ENCODE results near the gene KIFC3.
"Not testable (repeated sequence)": the region's sequence is repeated elsewhere in the genome, so short reads cannot be mapped to it uniquely, and the experiment has no call there.

KIFC3 gene, protein sequence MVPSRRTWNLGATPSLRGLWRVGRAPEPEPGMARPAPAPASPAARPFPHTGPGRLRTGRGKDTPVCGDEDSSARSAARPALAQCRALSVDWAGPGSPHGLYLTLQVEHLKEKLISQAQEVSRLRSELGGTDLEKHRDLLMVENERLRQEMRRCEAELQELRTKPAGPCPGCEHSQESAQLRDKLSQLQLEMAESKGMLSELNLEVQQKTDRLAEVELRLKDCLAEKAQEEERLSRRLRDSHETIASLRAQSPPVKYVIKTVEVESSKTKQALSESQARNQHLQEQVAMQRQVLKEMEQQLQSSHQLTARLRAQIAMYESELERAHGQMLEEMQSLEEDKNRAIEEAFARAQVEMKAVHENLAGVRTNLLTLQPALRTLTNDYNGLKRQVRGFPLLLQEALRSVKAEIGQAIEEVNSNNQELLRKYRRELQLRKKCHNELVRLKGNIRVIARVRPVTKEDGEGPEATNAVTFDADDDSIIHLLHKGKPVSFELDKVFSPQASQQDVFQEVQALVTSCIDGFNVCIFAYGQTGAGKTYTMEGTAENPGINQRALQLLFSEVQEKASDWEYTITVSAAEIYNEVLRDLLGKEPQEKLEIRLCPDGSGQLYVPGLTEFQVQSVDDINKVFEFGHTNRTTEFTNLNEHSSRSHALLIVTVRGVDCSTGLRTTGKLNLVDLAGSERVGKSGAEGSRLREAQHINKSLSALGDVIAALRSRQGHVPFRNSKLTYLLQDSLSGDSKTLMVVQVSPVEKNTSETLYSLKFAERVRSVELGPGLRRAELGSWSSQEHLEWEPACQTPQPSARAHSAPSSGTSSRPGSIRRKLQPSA

DNA sequence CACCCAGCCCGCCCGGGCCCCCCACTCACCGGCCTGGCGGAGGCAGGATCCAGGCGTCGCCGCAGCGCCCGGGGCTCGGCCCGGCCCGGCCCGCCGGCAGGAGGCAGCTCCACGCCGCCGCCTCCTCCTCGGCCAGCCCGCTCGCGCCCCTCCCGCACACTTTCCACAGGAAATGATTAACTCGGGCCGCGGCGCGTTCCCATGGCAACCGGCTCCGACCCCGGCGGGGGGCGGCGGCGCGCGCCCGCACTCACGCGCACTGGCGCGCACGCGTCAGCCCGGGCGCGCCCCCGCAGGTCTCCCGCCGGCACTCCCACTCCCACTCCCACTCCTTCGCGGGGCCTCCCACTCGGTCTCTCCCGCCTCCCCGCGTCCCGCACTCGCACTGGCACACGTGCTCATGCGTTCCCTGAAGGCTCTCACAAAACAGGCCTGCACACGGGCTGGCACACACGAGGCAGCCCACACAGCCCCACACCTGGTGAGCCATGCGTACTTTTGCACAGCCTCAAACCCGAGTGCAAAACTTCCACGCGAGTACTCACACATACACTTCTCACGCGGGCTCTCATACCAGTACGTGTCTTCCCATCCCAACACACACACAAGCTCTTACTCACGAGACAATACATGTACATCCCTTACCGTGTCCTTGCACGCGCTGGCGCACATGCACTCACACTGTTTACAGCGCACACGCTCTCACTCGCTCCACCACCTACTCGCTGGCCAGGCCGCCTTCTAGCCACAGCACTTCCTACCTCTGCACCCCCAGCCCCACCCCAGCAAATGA, at the start of gene KIFC3:
TSS of gene KIFC3 (minus strand) at position 151 of the 793 bp plus-strand sequence. CDS start 4,248 bp downstream, outside the sequence.
- peak in 48 of 51 donors; percentile 45 to 89 (median 77) for DNase-seq

DNA sequence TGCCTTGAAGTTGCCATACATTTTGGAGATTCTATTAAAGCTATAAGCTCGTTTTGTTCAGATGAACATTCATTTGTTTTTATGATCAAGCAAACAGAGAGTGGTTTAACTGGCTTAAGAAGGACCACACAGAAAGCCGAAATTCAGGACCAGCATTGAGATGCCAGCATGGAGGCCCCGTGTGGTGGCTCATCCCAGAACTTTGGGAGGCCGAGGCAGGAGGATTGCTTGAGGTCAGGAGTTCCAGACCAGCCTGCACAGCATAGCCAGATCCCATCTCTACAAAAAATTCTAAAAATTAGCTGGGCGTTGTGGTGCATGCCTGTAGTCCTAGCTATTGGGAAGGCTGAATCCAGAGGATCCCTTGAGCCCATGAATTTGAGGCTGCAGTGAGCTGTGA, 45.9 kb upstream of the KIFC3 start:
- no peak for DNase-seq

DNA sequence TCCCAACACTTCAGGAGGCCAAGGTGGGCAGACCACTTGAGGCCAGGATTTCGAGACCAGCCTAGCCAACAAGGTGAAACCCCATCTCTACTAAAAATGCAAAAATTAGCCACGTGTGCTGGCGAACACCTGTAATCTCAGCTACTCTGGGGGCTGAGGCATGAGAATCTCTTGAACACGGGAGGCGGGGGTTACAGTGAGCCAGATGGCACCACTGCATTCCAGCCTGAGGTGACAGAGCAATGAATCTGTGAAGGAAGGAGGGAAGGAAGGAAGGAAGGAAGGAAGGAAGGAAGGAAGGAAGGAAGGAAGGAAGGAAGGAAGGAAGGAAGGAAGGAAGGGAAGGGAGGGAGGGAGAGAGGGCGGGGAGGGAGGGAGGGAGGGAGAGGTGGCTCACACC, 44.6 kb upstream of the KIFC3 start:
- DNase-seq, result not testable (repeated sequence)

DNA sequence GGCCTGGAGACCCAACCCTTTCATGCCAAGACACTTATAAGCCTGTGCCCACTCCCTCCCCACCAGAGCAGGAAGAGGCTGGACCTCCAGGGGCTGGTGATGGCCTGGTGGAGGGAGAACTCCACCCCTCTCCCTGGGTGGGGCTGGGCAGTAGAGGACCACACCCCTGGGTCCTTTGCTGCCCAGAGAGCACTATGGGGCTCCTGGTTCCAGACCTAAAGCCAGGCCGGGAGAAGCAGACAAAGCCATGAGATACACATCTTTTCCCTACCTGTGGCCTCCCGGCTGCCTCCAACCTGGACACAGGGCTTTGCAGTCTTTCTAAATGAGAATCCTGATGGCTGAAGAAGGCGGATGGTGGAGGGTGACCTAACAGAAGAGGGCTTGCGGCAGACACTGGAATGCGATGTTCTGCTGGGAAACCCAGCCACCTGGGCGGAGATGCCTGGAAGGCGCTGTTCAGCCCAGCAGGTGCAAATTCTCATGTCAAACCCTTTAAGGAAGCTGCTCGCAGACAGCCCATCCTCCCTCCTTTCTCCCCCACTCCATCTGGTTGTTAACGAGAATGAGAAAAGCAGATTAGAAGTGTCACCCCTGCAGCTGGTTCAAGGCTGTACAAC, 43.9 kb upstream of the KIFC3 start:
- no peak for DNase-seq

DNA sequence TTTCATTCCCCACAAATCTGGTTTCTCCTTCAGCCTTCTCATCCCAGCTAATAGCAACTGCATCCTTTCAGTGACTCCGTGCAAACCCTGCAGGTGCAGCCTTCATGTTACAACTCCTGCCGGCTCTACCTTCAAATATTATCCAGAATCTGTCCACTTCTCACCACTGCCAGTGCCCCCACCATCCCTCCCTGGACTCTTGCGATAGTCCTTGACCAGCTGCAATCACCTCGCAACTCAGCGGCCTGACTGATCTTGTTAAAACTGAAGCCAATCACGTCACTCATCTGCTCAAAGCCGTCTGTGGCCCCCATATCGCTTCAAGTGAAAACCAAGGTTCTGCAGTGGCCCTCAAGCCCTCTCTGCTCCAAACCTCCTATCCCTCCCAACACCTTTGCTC, 42.8 kb upstream of the KIFC3 start:
- DNase-seq, result no peak

DNA sequence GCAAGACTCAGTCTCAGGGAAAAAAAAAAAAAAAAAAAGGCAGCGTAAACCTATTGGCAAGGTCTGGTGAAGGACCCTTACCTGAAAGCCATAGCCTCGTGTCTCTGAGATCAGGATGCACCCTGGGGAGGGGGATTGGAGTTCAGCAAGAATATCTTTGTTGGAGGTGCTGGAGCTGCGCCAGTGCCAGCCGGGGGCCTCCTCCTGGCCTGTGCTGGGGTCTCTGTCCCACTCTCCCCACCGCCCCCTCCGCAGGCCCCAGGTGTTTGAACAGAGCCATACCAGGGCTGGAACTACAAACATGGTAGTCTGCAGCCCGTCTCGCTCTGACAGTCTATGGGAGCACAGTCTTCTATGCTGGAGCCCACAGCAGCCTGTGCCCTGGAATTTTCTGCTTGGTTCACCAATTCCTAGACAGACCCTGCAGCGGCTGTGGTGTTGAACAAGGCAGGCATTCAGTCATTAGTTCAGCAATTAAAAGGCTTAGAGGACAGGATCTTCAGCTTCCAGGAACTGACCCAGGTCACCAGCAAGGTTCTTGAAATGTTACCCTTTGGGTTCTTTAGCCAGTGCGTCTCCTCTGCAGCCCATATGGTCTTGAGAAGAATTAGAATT, 42.2 kb upstream of the KIFC3 start:
- no peak for DNase-seq

DNA sequence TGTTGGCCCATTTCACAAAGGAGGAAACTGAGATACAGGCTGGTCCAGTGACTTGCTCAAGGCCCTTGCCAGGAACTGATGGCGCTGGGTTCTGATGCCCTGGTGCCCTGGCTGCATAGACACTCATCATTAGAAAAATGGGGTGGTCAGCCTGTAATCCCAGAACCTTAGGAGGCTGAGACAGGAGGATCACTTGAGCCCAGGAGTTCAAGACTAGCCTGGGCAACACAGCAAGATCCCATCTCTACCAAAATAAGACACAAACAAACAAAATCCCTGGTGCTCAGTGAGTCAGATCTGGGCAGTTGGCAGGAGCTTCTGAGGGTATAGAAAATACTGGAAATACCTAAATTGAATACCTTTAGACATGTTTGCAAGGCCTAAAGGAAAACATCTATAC, 41.1 kb upstream of the KIFC3 start:
- no peak for DNase-seq

DNA sequence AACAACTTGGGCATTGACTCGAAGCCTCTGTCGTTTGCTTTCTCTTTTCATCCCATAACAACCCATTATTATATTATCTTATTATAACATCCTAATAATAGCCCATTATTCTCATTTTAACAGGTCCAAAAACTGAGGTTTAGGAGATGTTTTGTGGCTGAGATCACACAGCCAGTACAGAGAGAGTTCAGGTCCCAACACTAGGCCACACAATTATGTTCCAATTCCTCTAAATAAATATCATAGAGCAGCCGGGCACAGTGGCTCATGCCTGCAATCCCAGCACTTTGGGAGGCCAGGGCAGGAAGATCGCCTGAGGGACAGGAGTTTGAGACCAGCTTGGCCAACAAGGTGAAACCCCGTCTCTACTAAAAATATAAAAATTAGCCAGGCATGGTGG, 40.3 kb upstream of the KIFC3 start:
- no peak for DNase-seq

DNA sequence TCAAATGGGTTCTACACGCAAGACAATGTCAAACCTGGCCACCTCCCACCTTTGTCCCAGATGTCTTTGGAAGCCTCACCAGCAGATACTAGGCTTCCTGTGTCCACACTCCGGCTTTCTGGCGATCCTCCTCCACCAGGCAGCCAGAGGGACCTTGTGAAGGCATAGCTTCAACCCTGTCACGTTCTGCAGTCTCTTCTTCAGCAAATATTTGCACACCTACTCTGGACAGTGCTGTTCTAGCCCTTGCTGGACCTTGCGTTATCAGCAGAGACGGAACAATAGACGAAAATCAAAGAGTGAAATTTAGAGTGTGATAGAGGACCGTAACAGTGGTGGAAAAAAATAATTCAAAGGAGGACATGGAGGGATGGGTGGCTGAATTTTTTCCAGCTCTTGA, 38.5 kb upstream of the KIFC3 start:
- no peak for DNase-seq

DNA sequence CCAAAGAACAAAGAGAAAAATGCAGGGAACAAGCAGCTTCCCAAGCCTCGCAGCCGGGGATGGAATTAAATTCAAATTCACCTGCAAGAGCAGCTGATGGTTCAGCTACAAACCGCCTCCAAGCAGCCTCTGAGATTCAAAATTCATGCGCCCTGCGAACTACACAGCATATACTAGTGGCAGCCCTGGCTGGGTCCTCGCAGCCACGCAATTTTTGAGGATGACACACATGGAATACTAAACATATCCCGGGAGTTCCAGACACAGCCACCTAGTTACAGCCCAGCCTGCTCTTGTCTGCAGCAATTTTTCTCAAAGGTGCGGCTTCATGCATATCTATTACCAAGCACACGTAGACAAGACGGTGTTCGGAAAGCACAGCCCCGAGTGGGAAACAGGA, 35.9 kb upstream of the KIFC3 start:
- peak in 14 of 51 donors; percentile 10 to 70 (median 24) for DNase-seq

DNA sequence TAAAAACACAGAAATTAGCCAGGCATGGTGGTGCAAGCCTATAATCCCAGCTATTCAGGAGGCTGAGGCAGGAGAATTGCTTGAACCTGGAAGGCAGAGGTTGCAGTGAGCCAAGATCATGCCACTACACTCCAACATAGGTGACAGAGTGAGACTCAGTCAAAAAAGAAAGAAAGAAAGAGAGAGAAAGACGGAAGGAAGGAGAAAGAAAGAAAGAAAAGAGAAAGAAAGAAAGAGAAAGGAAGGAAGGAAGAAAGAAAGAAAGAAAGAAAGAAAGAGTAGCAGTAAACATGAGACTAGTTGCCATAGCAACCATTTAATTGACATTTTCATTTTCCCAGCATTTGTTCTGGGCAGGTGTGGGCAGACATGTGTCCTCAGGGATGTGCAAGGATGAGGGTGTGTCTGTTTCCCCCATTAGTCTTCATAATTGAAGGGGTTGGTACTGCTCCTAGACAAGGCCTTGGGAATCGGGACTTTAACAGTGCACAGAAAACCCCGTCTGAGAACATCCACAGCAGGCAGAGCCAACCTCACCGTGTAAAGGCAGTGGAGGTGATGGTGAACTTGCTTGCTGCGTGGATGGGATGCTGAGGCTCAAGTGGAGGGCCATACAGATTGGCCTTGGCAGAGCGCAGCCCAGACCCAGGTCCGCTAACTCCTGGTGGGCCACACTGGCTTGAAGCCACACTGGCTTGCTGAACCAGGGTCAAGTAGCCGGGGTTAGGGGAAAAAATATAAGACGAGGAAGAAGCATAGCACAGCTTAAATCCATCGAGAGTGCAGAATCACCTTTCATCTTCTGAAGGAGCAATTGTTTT, 35.2 kb upstream of the KIFC3 start:
- peak in 1 of 51 donors; percentile 45 for DNase-seq

DNA sequence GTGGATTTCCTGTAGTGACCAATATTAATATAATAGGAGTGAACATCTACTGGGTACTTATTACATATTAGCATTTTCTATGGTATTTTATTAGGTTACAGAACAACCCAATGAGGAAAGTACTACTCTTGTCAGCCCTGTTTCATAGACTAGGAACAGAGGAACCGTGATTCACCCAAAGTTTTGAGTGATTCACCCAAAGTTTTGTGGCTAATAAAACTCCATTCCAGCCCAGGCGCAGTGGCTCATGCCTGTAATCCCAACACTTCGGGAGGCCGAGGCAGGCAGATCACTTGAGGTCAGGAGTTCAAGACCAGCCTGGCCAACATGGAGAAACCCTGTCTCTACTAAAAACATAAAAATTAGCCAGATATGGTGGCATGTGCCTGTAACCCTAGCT, 33.1 kb upstream of the KIFC3 start:
- not testable (repeated sequence) for DNase-seq

DNA sequence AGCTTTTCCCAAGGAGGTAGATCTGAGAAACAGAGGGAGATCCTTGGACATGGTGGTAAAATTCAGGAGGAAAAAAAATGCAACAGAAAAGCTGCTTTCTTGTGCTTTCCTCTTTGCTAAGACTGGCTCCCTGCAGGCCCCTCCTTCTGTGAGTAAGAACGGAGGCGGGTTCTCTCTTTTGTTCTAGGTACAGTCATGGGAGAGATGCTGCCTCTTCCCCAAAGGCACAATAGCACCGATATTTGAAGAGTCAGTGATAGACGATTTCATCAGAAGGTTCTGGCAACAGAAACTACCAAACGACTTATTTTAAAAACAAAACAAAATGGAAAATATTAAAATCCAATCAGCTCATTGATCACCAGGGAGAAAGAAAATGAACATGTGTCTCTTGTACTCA, 32.6 kb upstream of the KIFC3 start:
- DNase-seq, result peak in 3 of 51 donors; percentile 7 to 38 (median 8)

DNA sequence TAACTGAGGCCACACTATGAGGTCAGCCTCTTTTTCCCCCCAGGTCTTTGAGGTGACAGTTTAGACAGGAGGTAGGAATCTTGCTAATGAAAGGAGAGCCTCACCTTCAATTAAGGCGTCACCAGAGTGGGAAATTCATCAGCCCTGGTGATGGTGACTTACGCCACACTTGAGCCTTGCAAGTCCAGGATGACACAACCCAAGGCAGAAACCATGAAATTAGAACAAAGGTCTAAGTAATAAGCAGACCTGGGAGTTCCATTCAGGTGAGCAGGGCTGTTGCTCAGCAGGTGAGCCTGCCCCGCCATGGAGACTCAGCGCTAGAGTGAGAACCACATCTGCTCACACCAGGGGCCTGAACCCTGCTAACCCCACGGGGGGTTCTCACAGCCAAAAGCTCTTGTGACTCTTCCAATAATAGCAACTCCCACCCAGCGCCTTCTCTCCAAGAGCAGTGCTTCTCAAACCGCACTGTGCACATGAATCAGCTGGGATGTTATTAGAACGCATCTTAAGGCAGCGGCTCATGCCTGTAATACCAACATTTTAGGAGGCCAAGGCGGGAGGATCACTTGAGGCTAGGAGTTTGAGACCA, 28.7 kb upstream of the KIFC3 start:
- DNase-seq, result no peak

DNA sequence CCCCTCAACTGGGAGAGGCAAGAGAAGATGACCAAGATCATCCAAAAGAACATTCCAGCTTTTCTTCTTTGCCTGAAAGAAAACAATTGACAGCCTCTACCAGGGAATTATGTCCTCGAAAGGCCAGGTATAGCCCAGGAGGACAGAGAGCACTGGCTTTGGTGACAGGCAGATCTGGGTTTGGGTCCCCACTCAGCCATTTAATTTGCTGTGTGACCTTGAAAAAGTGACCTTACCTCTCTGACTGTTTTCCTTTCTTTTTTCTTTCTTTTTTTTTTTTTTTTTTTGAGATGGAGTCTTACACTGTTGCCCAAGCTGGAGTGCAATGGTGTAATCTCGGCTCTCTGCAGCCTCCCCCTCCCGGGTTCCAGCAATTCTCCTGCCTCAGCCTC, 27.7 kb upstream of the KIFC3 start:
- no peak for DNase-seq

DNA sequence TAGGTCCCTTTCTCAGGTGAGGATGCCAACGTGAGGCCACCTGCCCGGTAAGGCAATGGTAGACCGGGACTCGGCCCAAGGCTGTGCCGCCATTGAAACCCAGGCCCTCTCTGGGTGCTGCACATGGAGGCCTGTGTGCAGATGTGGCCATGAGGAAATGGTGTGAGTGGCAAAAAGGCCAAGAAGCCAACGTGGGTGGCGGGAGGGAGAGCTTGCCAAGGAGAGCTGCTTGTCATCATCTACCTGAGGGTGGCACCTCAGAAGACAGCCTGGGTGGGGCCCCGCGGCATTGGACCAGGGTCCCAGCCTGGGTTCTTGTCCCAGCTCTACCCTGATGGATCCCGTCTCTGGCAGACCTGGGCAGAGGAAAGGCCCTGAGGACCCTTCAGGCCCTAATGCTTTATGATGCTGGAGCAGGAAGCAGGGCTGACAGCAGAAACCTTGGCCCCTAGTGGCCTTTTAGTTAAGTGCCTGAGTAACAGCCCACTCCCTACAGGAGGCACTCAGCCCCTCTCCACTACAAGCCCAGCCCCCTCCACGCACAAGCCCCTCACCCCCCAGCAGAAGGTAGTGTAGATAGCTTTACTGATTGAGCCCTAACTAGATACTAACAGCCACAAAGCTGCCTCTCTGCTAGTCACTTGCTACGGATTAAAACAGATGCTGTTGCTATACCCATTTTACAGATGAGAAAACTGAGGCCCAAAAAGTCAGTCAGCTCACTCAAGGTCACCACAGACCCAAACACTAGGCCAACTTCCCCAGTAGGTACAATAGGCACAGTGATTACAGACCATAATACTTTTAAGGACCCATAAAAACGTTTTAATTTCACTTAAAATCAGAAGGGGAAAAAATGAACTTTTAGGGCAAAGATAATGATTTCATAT, 26.2 kb upstream of the KIFC3 start:
- DNase-seq, result no peak

DNA sequence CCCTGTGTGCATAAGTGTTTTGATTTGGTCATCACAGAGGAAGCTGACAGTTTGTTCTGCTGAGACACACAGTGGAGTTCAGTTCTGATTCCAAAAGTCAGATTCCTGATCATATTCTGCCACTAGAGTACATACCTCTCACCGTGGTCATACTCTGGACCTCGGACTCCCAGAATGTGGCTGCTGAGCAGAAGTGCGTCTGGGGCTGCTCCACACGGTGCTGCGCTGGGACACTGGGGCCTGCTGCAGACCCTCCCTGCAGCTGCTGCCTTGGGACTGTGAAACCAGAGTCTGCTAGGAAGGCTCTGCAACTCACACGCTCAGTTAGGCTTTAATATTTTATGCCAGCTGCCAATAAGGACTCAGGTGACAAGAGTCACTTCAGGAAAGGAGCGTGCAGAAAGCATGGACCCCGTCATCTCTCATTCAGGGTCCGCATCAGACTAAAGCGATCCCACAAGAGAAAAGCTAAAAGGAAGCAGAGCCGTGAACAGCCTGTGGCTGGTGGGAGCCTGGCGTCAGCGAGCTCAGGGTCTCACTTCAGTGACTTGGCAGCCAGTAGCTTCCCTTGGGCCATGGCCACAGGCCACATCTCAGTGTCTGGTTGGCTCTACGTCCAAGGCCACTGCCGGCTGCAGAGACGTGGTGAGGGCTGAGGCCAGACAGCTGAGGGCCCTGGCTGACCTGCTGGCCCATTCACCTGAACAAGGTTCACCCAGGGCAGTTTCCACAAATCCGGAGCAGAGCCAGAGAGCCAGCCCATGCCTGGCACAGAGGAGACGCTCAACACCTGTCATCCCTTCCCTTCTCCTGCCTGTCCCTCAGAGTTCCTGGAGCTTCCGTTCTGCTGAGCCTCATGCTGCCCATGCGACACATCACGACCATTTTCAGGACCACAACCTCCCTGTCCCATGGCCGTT, 24.7 kb upstream of the KIFC3 start:
- DNase-seq, result no peak

Measured in hypothalamus (tissue), 51 donors.